Measurements from ENCODE around the gene IRAK1. TPM values are rescaled to one million over a fixed set of nuclear protein-coding genes. Genes with fewer than 3 reads are reported as not detected.

Gene IRAK1
- total and polyA plus RNA-seq, 2 donors (not counting 3 experiments of a cell fraction or from before 2014, with no cell fraction given): 63.6 to 138 TPM

DNA sequence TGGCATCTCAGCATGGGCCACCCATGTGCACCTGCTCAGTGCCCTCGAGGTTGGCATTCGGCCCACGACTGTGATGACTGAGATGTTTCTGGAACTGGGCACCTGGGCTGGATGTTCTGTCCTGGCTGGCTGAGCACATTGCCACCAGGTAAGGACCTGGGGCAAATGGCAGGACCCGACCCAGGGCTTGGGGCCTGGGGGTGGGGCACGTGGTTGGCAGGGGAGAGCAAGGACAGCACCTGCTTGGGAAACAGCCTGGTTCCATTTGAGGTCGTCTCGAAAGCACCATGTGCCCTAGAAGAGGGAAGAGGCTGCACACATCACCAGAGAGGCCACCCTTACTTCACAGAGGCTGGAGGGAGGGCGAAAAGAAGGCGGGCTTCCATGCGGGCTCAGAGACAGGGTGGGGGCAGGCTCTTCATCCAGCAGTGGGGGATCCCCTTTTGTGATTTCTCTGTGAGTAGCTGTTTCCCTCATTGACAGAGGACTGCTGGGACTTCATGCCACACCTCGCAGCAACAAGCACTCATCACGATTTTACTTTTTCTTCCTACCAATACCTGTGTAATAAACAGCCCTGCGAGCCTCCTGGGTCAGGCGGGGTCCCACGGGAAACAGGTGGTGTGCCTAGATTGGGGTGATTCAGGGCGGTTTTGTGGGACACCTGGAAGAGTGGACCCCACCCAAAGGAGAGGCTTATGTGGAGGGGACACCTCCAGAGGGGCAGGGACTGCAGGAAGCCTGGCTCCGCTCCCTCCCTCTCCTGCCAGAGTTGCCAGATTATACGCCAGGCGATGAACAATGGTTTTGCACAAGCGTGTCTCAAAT lies 35.1 kb downstream of the IRAK1 start:
- H3K4me1 ChIP-seq (ENCODE audit: control insufficient read depth, extremely low read depth, insufficient read depth, low read length): peaks cover 10% of the 10 kb centered on the region
- no peaks in the 10 kb centered on the region for H3K27me3 ChIP-seq (ENCODE audit: control insufficient read depth in 2 of 2, insufficient read depth in 2 of 2, low read length in 2 of 2)
- peak overlapping the region; percentile 30 for H3K27ac ChIP-seq (ENCODE audit: insufficient read depth, low read depth, low read length)
- intact Hi-C loops (cut with micrococcal nuclease) (loop anchor here (1.0 kb wide), 1 partner anchor 11 kb away; no protein-coding TSS in a partner anchor), dilution Hi-C loops (cut with MboI; ENCODE audit: extremely low pct_ligation_motif_present, low sequenced_read_pairs) (no loop called here)
- no TSS peak for BruUV-seq (replicated peaks)
- FAIRE-seq: no peak
- POLR2A ChIA-PET: no interaction called here
- no peaks in the 10 kb centered on the region for H3K9me3 ChIP-seq (replicated peaks; ENCODE audit: control insufficient read depth, insufficient read depth, low read length)
- no peaks in the 10 kb centered on the region for H3K9me1 ChIP-seq (replicated peaks; ENCODE audit: control insufficient read depth, extremely low read depth, insufficient read depth, low read length)
- no peaks in the 10 kb centered on the region for H3K79me2 ChIP-seq (ENCODE audit: control insufficient read depth, insufficient read depth, low read length)
- no peak for DNase-seq (ENCODE audit: low read depth, low spot score)
- no peak overlapping the region for H3K4me3 ChIP-seq (replicated peaks in 1 of 3; ENCODE audit: insufficient read depth in 1 of 3, low read depth in 1 of 3, low read length in 3 of 3)
- peak overlapping the region; percentile 81 for H2AFZ ChIP-seq (ENCODE audit: low read depth, low read length)
- H3K4me2 ChIP-seq (ENCODE audit: insufficient read depth, low read length): peak overlapping the region; percentile 17
- CTCF ChIA-PET: interaction anchor here (0.6 kb wide), 1 partner anchor 29 kb away, joined by 4 read pairs; no protein-coding TSS in a partner anchor
- H3K9ac ChIP-seq (replicated peaks; ENCODE audit: extremely low read depth, insufficient read depth, low read length): no peak overlapping the region
- no peaks in the 10 kb centered on the region for H3K36me3 ChIP-seq (ENCODE audit: control insufficient read depth in 2 of 2, extremely low read depth in 1 of 2, insufficient read depth in 2 of 2, low read length in 2 of 2)
- H4K20me1 ChIP-seq (replicated peaks; ENCODE audit: control insufficient read depth, extremely low read depth, insufficient read depth, low read length): no peaks in the 10 kb centered on the region
- TF ChIP-seq EZH2 (IDR thresholded peaks at IDR 0.05; ENCODE audit: borderline replicate concordance, low read depth, low read length, severe bottlenecking) (no peak), JUN (IDR thresholded peaks at IDR 0.05; ENCODE audit: borderline replicate concordance, insufficient read depth, insufficient read length, low read depth) (no peak), POLR2A (IDR thresholded peaks at IDR 0.05; ENCODE audit: low read depth, low read length) (no peak), POLR2AphosphoS5 (IDR thresholded peaks at IDR 0.05; ENCODE audit: insufficient read depth, low read depth, low read length) (no peak), FOS (IDR thresholded peaks at IDR 0.05; ENCODE audit: borderline replicate concordance, insufficient read depth, low read length) (no peak), GATA2 (IDR thresholded peaks at IDR 0.05; ENCODE audit: insufficient read depth, insufficient read length, low read depth, low read length) (no peak), MYC (IDR thresholded peaks at IDR 0.05; ENCODE audit: low read depth, low read length) (no peak)
- TF ChIP-seq, protein P1, sequence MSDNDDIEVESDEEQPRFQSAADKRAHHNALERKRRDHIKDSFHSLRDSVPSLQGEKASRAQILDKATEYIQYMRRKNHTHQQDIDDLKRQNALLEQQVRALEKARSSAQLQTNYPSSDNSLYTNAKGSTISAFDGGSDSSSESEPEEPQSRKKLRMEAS (IDR thresholded peaks at IDR 0.05; ENCODE audit: insufficient read depth, insufficient read length): no peak
- TF ChIP-seq, protein P2, sequence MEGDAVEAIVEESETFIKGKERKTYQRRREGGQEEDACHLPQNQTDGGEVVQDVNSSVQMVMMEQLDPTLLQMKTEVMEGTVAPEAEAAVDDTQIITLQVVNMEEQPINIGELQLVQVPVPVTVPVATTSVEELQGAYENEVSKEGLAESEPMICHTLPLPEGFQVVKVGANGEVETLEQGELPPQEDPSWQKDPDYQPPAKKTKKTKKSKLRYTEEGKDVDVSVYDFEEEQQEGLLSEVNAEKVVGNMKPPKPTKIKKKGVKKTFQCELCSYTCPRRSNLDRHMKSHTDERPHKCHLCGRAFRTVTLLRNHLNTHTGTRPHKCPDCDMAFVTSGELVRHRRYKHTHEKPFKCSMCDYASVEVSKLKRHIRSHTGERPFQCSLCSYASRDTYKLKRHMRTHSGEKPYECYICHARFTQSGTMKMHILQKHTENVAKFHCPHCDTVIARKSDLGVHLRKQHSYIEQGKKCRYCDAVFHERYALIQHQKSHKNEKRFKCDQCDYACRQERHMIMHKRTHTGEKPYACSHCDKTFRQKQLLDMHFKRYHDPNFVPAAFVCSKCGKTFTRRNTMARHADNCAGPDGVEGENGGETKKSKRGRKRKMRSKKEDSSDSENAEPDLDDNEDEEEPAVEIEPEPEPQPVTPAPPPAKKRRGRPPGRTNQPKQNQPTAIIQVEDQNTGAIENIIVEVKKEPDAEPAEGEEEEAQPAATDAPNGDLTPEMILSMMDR (IDR thresholded peaks at IDR 0.05; ENCODE audit: extremely low read depth in 1 of 2, insufficient read depth in 1 of 2, low read depth in 1 of 2, low read length in 2 of 2): no peak

Measured in endothelial cell of umbilical vein (primary cell).